Calu3 (cell line): ENCODE results near the gene RXRA. TPM values are rescaled to one million over a fixed set of nuclear protein-coding genes. Genes with fewer than 3 reads are reported as not detected.

Source experiments
- BruUV-seq: library from RNA; stranded (reverse); fragments of 400-500 nt; replicated peaks from 2 replicates; lab custom pipeline; 2021; lab: Mats Ljungman, UMichigan
- CTCF ChIA-PET: fragments of 300-600 bp; sonication (Branson Sonifier 250); formaldehyde crosslinking; loops from one replicate; lab custom pipeline; 2022; ENCODE audit warnings: antibody characterized with exemption; lab: Charles Lee
- DNase-seq: peaks from one replicate; pipeline ENCODE4 v3.0.0; 2022
- H3K27ac Mint-ChIP-seq: one replicate; pipeline ENCODE4 v1.8.0; 2022; ENCODE audit warnings: mixed read lengths; ENCODE audit not compliant: unreplicated experiment
- H3K27me3 Mint-ChIP-seq: one replicate; pipeline ENCODE4 v1.8.0; 2022; ENCODE audit warnings: mixed read lengths; ENCODE audit not compliant: unreplicated experiment
- H3K36me3 Mint-ChIP-seq: one replicate; pipeline ENCODE4 v1.8.0; 2022; ENCODE audit warnings: mild to moderate bottlenecking, moderate library complexity, mixed read lengths; ENCODE audit not compliant: insufficient read depth, unreplicated experiment
- H3K4me1 Mint-ChIP-seq: one replicate; pipeline ENCODE4 v1.8.0; 2022; ENCODE audit warnings: mild to moderate bottlenecking, low read depth, mixed read lengths; ENCODE audit not compliant: unreplicated experiment
- H3K4me3 Mint-ChIP-seq: one replicate; pipeline ENCODE4 v1.8.0; 2022; ENCODE audit warnings: mild to moderate bottlenecking, low read depth, moderate library complexity, mixed read lengths; ENCODE audit not compliant: unreplicated experiment
- H3K9me3 Mint-ChIP-seq: one replicate; pipeline ENCODE4 v1.8.0; 2022; ENCODE audit warnings: low read depth, mixed read lengths; ENCODE audit not compliant: unreplicated experiment
- intact Hi-C: fragments of 100-400 bp; cut with micrococcal nuclease; formaldehyde crosslinking; loops from one replicate; pipeline ENCODE4 v1.10.0; 2022; ENCODE audit not compliant: unreplicated experiment
- total RNA-seq: library from RNA; stranded (reverse); gene quantifications from 2 replicates; pipeline ENCODE4 v1.2.3, GENCODE V29; 2022
- TF ChIP-seq, protein P1 (sequence below): fragments of 200-600 bp; IDR thresholded peaks from one replicate; pipeline ENCODE4 v1.8.0; 2022; ENCODE audit warnings: antibody characterized with exemption; ENCODE audit not compliant: unreplicated experiment

The RXRA gene
- total RNA-seq, 1 experiment from 2014 or later, result 15.0 TPM

- Mint-ChIP-seq H3K4me1 (no peaks in the 10 kb centered on the region), H3K36me3 (peaks cover 14% of the 10 kb centered on the region), H3K9me3 (no peaks in the 10 kb centered on the region), H3K27me3 (no peaks in the 10 kb centered on the region), H3K27ac (no peak overlapping the region), H3K4me3 (no peak overlapping the region)
- no TSS peak for BruUV-seq
- TF ChIP-seq, protein P1, sequence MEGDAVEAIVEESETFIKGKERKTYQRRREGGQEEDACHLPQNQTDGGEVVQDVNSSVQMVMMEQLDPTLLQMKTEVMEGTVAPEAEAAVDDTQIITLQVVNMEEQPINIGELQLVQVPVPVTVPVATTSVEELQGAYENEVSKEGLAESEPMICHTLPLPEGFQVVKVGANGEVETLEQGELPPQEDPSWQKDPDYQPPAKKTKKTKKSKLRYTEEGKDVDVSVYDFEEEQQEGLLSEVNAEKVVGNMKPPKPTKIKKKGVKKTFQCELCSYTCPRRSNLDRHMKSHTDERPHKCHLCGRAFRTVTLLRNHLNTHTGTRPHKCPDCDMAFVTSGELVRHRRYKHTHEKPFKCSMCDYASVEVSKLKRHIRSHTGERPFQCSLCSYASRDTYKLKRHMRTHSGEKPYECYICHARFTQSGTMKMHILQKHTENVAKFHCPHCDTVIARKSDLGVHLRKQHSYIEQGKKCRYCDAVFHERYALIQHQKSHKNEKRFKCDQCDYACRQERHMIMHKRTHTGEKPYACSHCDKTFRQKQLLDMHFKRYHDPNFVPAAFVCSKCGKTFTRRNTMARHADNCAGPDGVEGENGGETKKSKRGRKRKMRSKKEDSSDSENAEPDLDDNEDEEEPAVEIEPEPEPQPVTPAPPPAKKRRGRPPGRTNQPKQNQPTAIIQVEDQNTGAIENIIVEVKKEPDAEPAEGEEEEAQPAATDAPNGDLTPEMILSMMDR, result no peak
- CTCF ChIA-PET, result no interaction called here
- intact Hi-C loops, result loop anchor here (10.0 kb wide), 1 partner anchor 113 kb away; the partner anchor contains the start of gene RXRA
- no peak for DNase-seq
Measured at GRCh38 chr9:134438195-134438788, 112.0 kb downstream of the RXRA start.

- intact Hi-C loops, result loop anchor here (10.0 kb wide), 1 partner anchor 115 kb away; the partner anchor contains the start of gene RXRA
- Mint-ChIP-seq H3K4me1 (no peaks in the 10 kb centered on the region), H3K27ac (no peak overlapping the region), H3K36me3 (peaks cover 18% of the 10 kb centered on the region), H3K27me3 (no peaks in the 10 kb centered on the region), H3K9me3 (no peaks in the 10 kb centered on the region), H3K4me3 (no peak overlapping the region)
- CTCF ChIA-PET, result interaction anchor here (0.7 kb wide), 1 partner anchor 73 kb away, joined by 3 read pairs; no protein-coding TSS in a partner anchor
- BruUV-seq, result no TSS peak
- TF ChIP-seq, protein P1, result no peak
- no peak for DNase-seq
Measured at GRCh38 chr9:134439368-134439784, 113.1 kb downstream of the RXRA start.

DNA sequence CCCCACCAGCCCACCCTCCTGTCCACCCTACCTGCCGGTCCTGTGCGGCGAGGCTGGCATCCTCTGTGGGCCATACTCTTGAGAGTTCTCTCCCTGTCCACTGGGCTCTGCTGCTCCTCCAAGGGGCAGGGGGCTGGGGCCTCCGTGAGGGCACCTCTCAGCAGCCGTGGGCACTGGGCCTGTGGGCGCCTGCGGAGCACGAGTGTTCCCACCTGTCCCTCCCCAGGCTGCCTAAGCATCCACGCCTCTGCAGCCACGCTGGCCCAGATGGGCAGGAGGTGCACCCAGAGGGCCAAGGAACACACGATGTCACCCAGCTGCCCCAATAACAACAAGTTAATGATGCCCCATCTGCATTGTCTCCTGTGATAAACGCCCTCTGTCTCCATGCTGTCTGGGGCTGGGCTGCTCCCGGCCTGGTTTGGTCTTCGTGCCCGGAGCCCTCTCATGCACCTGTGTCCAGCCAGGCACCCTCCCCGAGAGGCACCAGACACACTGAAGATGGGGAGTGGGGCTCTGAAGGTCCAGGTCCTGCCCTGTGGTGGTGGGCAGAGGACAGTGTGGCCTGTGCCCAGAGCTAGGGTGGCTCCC is 114.5 kb downstream of the RXRA start:
- no TSS peak for BruUV-seq
- no peak for DNase-seq

GRCh38 chr9:134441227-134442084 is 115.2 kb downstream of the RXRA start:
- H3K27ac Mint-ChIP-seq, result no peak overlapping the region
- peaks cover 18% of the 10 kb centered on the region for H3K36me3 Mint-ChIP-seq
- no peaks in the 10 kb centered on the region for H3K4me1 Mint-ChIP-seq
- no peak for DNase-seq
- BruUV-seq, result no TSS peak
- intact Hi-C loops, result no loop called here
- no peak overlapping the region for H3K4me3 Mint-ChIP-seq
- TF ChIP-seq, protein P1, result no peak
- peaks cover 12% of the 10 kb centered on the region for H3K27me3 Mint-ChIP-seq
- peaks cover 2% of the 10 kb centered on the region for H3K9me3 Mint-ChIP-seq
- CTCF ChIA-PET, result interaction anchor here (1.5 kb wide), 1 partner anchor 265 kb away, joined by 4 read pairs; no protein-coding TSS in a partner anchor

More for the DNA sequence above, 114.5 kb downstream of the RXRA start:
- Mint-ChIP-seq H3K27ac (no peak overlapping the region), H3K36me3 (peaks cover 20% of the 10 kb centered on the region), H3K4me3 (no peak overlapping the region), H3K9me3 (peaks cover 2% of the 10 kb centered on the region), H3K4me1 (no peaks in the 10 kb centered on the region), H3K27me3 (peaks cover 12% of the 10 kb centered on the region)
- intact Hi-C loops, result no loop called here
- CTCF ChIA-PET, result no interaction called here
- TF ChIP-seq, protein P1, result no peak
